Hematopoietic multipotent progenitor cell treated with erythropoietin and hydrocortisone succinate and interleukin-3 and kit ligand, for 15 days (in vitro differentiated cells): ENCODE data around the gene FAM187B.
A peak's percentile ranks its signal among the peaks of the same experiment; 100 is the strongest.
"Not testable (repeated sequence)": the region's sequence is repeated elsewhere in the genome, so short reads cannot be mapped to it uniquely, and the experiment has no call there.

Experiments used
- DNase-seq: peaks from one replicate; pipeline ENCODE4 v3.0.0-alpha.2; 2015; ENCODE audit warnings: low spot score

Gene FAM187B

DNA sequence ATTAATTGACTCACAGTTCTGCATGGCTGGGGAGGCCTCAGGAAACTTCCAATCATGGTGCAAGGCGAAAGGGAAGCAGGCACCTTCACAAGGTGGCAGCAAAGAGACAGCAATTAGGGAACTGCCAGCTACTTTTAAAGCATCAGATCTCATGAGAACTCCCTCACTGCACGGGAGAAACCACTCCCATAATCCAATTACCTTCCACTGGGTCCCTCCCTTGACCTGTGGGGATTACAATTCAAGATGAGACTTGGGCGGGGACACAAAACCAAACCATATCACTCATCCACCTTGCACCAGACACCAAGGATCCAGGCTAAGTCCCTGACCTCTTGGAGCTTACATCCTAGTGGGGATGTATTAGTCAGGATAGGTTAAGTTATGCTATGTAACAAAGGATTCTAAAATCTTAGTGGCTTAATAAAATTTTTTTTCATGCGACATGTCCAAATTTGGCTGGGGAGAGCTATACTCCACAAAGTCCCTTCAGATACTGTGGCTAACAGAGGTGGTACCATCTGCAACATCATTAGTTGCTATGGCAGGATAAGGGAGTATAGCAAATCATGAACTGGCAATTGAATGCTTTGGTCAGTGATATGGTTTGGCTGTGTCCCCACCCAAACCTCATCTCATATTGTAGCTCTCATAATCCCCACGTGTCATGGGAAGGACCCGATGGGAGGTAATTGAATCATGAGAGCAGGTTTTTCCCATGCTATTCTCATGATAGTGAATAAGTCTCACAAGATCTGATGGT is 8.3 kb upstream of the FAM187B start:
- DNase-seq = no peak

DNA sequence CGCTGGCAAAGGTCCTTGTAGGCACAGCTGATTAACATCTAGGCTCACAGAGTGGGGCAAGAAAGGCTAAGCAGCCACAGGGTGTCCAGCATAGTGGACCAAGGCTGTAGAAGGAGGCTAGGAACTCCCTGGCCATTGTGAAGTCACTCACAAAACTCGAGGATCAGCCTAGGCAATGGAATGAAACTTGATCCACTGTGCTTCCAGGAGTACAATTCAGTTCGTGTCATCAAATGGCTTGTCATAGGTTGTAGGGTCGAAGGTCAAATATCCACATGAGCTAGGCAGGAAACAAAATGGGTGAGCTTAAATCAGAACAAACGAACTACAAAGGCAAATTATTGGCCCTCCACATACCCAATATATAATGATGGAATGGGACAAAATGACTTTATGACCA is 4.4 kb upstream of the FAM187B start:
- no peak for DNase-seq

DNA sequence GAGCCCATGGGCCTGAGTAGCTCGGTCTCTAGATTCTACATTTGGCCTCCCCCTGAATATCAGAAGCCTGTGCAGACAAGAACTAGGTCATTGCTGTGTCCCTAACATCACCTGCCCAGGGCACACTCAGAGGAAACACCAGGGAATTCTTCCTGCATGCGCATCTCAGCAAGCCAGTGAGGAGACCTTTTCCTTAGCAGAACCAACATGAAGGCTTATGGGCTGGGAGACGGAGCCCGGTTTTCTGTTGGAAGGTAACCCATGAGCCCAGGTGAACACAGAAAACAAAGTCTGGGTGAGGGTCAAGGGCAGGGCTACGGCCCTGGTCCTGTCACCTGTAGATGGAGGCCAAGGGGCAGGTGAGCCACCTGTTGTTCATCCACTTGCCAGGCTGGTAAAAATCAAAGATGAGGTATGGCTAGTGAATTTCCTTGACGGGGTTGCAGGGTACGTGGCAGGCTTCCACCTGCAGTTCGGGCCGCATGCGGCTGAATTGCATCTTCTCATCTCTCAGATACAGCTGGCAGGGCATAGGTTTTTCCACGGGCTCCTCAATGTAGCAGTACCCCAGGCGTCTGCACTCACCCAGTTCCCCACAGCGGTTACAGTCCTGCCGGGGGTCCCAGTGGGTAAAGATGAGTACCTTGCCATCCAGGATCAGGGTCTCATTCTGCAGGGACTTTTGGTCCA is 3.6 kb upstream of the FAM187B start:
- DNase-seq = no peak

DNA sequence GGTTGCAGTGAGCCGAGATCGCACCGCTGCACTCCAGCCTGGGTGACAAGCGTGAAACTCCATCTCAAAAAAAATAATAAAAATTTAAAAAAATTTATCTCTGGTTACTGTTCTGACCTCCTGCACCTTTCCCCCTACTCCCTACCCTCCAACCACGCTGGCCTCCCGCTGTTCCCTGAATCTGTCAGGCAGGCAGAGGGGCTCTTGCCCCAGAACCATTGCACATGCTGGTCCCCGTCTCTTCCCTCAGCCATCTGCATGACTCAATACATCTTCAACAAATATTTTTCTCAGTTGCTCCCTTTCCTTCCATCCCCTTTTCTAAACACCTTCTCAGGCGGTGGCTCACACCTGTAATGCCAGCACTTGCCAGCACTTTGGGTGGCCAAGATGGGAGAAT is 1.1 kb upstream of the FAM187B start:
- no peak for DNase-seq

DNA sequence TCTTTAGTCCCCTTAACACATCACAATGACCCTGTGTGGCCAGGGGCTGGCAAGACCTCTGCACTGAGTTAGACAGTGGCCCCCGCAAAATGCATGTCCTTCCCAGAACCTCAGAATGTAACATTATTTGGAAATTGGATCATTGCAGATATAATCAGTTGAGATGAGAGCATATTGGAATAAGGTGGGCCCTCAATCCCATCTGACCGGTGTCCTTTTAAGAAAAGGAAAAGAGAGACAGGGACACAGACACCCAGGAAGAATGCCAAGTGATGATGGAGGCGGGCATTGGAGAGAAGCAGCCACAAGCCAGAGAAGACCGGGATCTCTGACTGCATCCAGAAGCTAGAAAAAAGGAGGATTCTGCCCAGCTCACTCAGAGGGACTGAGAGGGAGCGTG is 1.8 kb downstream of the FAM187B start:
- DNase-seq = no peak

DNA sequence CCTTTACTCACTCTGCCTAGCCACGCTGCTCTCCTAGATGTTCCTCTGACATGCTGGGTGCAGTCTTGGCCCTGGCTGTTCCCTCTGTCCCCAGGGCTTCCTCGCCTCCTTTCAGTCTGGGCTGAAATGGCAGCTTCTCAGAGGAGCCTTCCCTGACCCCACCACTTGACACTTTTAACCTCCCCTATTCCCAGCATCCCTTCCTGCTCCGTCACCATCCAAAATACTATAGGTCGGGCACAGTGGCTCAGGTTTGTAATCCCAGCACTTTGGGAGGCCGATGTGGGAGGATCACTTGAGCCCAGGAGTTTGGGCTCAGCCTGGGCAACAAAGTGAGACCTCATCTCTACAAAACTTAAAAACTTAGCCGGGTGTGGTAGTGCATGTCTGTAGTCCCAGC is 2.6 kb downstream of the FAM187B start:
- no peak for DNase-seq

DNA sequence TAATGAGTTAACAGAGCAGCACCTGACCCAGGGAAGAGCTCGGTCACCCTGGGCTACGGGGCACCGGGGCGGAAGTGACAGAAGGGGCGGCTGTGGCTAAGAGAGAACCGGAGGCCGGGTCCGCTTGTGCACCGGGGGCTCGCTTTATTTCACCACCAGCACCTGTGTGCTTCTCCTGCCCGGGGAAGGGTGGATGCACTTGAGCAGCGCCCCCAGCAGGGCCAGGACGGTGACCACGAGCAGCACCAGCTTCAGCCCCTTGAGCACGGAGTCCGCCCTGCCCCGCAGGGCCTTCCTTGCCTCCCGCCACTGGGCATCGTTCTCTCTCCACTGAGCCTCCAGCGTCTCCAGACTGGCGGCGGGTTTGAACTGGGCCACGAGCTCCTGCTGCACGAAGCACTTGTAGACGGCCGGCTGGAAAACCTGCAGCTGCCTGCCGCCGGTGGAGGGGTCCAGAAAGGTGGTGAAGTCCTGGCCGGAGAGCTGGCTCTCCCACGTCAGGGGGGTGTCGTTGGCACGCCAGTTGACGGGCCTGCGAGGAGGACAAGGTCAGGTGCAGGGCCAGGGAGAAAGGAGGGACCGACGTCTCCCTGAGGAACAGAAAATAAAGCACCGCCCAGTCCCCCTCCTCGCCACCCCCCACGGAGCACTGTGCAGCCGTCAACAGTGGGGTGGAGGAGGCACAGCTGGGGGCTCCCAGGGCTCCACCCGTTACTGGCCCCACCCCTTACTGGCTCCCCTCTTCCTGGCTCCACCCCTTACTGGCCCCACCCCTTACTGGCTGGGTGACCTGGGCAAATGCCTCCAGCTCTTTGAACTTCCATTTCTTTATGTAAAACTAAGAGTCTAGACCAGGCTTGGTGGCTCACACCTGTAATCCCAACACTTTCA is 3.6 kb downstream of the FAM187B start:
- peak; percentile 27 for DNase-seq

DNA sequence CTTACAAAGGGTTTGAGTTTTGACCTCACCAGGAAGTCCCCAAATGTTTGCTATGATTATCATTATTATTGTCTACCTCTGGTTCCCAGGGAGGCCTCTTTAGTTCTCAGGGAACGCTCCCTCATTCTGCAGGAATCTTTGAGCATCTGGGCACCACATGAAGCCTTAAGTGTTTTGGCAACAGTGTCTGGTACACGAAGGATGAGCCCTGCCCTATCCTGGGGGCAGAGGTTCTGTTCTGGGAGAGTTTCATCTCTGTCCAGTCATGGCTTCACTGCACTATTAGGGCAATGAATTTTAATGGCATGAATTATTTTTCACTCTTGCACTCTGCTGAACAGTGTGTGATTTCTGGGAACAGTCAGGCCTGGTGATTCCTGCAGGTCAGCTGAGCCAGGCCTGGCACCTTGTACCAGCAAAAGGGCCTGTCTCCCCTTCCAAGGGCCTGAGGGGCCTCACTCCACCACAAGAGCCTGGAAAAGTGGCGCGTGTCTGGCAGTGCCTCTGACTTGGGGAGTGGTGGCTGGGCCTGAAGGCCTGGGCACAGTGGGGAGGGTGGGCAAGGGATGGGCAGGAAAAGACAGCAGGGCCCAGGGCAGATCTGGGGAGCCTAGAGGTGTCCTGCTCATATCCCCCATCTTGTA is 4.6 kb downstream of the FAM187B start:
- no peak for DNase-seq

DNA sequence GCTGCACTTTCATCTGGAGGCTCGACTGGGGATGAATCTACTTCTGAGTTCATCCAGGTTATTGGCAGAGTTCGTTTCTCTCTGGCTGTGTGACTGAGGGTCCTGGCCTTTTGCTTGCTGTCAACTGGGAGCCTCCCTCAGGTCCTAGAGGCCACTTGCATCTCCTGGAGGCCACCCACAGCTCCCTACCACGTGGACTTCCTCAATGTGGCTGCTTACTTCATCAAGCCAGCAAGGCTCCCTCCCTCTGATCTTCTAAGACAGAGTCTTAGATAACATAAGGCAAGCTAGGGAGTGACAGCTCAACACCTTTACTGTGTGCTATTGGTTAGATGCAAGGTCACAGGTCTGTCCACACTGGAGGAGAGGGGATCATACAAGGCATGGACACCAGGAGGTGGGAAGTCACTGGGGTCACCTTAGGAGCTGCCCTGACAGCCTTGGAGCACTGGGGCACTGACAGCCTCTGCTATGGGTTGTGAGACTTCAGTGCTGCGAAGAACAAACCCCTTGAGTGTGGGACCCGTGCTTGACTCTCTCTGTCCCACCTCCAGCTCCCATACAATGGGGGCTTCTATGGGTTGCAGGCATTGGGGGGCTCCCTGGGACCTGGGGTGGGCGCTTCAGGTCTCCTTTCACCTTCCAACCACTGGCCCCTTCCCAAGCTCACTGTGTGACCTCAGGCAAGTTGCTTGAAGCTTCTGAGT is 5.3 kb downstream of the FAM187B start:
- no peak for DNase-seq

DNA sequence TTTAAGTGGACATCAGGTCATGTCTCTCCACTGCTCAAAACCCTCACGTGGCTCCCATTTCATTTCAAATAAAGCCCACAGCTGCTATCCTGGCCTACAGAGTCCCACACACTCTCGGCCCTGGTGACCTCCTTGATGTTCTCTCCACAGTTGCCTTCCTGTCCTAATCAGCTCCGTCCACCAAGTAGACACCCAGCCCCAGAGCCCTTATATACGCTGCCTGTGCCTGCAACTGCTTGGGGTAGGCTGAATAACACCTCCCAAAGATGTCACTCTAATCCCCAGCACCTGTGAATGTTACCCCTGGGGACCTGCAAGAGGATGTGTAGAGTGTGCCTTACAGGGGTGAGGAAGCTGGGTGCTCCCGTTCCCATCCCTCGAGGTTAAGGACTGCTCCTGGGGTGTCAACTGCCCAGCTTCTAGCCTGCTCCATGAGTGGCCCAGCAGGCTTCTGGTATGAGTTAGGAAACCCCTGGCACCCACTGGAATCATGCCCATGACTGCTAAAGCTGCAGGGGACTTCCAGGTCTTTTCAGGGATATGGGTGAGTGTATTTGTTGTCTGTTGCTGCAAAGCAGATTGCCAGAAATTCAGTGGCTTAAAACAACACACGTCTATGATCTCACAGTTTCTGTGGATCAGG is 6.0 kb downstream of the FAM187B start:
- DNase-seq = no peak

DNA sequence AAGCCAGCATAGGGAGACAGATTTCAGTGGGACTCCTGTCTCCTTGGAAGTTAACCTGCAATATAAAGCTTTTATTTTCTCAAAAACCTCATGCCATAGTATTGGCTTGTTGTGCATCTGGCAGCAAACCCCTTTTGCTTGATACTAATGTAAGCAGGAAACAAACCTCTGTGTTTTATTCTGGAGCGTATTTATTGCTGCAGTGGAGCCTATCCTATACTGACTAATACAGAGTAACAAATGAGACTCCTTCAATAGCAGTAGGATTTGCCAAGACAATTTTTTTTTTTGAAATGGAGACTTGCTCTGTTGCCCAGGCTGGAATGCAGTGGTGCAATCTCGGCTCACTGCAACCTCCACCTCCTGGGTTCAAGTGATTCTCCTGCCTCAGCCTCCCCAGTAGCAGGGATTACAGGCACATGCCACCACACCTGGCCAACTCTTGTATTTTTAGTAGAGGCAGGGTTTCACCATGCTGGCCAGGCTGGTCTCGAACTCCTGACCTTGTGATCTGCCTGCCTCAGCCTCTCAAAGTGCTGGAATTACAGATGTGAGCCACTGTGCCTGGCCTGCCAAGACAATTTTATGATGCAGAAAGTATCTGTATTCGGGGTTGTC is 7.5 kb downstream of the FAM187B start:
- not testable (repeated sequence) for DNase-seq

DNA sequence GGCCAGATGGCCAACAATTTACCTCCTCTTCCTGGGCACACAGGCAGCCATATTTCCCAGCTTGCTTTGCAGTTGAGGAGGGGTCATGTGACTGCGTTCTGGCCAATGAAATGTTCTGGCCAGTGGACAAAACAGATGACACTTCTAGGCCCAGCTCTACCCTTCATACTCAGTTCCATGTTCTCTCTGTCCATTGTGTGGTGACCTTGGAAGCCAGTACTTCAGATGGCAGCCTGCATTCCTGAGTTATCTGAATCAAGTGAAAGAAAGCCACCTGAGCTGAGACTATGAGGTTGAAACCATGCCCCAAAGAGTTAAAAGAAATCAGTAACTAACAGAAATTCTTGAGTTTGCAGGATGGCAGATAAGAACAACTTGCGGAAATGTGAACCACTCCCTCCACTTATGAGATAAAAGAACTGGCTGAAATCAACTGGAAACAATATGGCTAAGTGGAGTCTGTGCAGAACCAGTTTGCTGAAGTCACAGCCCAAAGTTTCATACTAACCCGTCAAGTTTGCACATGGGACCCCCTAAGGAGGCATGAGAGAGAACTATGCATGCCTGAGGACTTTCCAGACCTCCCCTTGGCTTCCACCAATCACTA is 8.1 kb downstream of the FAM187B start:
- peak; percentile 6 for DNase-seq

DNA sequence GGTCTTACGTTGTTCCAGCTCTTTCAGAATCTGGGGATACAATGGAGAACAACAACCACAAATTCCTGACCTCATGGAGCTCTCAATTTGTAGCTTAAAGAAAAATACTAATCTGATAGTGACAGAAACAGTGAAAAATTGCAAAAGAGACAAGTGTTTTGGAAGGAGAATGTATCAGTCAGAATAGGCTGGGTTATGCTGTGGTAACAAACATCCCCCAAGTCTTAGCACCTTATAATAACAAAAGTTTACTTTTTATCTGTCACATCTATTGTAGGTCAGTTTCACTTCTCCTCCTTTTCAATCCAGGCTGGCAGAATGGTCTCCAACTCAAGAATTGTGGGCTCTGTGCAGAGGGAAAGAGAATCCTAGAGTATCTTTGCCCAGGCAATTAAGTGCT is 9.5 kb downstream of the FAM187B start:
- DNase-seq = no peak

DNA sequence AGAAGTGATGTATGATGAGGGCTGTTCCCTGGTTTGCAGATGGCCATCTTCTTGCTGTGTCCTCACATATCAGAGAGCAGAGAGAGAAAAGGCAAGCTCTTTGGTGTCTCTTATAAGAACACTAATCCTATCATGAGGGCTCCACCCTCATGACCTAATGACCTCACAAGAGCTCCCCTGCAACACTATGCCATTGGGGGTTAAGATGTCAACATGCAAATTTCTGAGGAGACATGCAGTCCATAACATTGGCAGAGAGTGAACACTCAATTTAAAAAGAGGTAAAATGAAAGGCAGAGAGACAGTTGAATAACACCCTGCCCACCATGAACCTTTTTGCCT is 10.9 kb downstream of the FAM187B start:
- no peak for DNase-seq

DNA sequence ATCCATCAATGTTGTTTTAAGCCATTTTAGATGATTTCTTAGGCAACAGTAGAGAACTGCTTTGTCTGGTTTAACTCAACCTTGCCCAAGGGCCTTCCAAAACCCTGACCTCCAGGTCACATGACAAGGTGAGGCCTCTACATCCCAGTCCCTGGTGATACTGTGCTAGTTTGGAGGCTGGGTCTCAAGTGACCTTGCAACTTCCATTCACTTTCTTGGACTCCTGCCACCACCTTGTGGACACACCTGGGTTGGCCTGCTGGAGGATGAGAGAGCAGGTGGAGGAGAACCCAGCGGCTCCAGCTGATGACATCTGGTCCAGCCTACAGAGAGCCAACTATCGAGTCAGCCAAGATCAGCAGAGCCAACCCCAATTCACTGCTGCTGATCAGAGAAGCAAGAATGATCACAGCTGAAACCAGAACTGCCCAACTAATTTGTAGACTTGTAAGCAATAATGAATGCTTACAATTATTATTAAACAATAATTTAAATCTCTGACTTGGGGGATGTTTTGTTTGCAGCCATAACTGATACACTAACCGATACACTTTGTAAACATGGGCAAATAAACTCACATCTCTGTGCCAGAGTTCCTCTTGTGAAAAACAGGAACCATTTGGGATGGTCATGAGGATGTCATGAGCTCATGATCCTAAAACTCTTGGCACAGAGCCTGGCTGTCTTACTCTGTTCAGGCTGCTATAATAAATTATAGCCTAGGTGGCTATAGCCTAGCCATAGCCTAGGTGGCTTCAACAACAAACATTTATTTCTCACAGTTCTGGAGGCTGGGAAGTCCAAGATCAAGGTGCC is 11.5 kb downstream of the FAM187B start:
- no peak for DNase-seq

DNA sequence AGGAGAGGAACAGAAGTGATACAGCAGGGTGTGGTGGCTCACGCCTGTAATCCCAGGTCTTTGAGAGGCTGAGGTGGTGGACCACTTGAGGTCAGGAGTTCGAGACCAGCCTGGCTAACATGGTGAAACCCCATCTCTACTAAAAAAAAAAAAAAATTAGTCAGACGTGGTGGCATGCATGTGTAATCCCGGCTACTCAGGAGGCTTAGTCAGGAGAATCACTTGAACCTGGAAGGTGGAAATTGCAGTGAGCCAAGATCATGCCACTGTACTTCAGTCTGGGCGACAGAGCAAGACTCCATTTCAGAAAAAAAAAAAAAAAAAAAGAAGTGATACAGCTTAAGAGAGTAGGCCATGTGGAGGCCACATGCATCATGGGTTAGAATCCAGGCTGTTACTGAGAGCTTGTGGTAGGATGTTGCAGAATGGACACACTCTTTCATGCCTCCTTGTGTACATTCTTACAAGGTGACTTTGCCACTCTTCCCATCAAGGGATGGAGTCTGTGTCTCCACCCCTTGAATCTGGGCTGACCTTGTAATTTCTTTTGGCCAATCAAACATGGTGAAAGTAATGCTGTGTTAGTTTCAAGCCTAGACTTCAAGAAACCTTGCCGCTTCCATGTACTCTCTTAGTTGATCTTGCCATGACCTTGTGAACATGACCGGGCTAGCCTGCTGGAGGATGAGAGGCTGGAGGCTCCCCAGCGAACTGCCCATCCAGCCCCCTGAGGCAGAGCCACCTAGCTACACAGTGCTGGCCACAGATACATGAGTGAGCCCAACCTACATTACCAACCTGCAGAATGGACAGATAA is 12.3 kb downstream of the FAM187B start:
- no peak for DNase-seq

DNA sequence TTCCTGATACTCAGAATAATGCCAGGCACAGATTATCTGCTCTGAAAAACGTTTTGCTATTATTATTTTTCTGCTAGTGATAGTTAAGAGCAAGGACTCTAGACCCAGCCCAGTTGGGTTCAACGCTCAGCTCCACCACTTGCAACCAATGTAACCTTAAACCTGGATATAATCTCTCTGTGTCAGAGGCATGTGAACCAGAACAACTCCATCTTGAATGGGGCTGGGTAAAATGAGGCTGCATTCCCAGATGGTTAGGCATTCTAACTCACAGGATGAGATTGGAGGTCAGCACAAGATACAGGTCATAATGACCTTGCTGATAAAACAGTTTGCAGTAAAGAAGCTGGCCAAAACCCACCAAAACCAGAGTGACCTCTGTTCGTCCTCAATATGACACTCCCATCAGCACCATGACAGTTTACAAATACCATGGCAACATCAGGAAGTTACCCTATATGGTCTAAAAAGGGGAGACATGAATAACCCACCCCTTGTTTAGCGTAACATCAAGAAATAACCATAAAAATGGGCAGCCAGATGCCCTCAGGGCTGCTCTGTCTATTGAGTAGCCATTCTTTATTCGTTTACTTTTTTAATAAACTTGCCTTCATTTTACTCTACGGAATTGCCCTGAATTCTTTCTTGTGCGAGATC is 13.6 kb downstream of the FAM187B start:
- no peak for DNase-seq
